SK-N-SH (cell line): ENCODE results near the gene ARID4A.

Experiments used
- EP300 ChIP-seq, 2 experiments: IDR thresholded peaks; 2 replicates each; pipeline versions ENCODE4 v1.4.0 to v1.6.1; 2012; ENCODE audit warnings: borderline replicate concordance in 1 of 2, low read depth in 1 of 2, low read length in 1 of 2
- RCOR1 ChIP-seq: fragments of 150-350 bp; IDR thresholded peaks from 2 replicates; pipeline ENCODE4 v1.6.1; 2017; ENCODE audit warnings: antibody characterized with exemption, low read length
- RFX5 ChIP-seq: IDR thresholded peaks from 2 replicates; pipeline ENCODE4 v1.6.1; 2012; ENCODE audit warnings: mild to moderate bottlenecking, improper control_type of control experiment, low read length
- TF ChIP-seq, protein P1 (sequence below): IDR thresholded peaks from 2 replicates; pipeline ENCODE4 v1.6.1; 2012; ENCODE audit warnings: mild to moderate bottlenecking, low read depth, low read length, moderate library complexity
- TF ChIP-seq, protein P2 (sequence below): fragments of 200-600 bp; sonication (generic); IDR thresholded peaks from 2 replicates; pipeline ENCODE4 v1.6.1; 2017; ENCODE audit warnings: antibody characterized with exemption, mild to moderate bottlenecking, moderate library complexity
- TF ChIP-seq, protein P3 (sequence below): IDR thresholded peaks from 2 replicates; pipeline ENCODE4 v1.4.0; 2012; ENCODE audit warnings: low read depth, borderline replicate concordance
- TF ChIP-seq, protein P4 (sequence below): IDR thresholded peaks from 2 replicates; pipeline ENCODE4 v1.4.0; 2012; ENCODE audit warnings: low read depth

GRCh38 chr14:58376791-58377190, 78.4 kb downstream of the ARID4A start:
- TF ChIP-seq, protein P1, sequence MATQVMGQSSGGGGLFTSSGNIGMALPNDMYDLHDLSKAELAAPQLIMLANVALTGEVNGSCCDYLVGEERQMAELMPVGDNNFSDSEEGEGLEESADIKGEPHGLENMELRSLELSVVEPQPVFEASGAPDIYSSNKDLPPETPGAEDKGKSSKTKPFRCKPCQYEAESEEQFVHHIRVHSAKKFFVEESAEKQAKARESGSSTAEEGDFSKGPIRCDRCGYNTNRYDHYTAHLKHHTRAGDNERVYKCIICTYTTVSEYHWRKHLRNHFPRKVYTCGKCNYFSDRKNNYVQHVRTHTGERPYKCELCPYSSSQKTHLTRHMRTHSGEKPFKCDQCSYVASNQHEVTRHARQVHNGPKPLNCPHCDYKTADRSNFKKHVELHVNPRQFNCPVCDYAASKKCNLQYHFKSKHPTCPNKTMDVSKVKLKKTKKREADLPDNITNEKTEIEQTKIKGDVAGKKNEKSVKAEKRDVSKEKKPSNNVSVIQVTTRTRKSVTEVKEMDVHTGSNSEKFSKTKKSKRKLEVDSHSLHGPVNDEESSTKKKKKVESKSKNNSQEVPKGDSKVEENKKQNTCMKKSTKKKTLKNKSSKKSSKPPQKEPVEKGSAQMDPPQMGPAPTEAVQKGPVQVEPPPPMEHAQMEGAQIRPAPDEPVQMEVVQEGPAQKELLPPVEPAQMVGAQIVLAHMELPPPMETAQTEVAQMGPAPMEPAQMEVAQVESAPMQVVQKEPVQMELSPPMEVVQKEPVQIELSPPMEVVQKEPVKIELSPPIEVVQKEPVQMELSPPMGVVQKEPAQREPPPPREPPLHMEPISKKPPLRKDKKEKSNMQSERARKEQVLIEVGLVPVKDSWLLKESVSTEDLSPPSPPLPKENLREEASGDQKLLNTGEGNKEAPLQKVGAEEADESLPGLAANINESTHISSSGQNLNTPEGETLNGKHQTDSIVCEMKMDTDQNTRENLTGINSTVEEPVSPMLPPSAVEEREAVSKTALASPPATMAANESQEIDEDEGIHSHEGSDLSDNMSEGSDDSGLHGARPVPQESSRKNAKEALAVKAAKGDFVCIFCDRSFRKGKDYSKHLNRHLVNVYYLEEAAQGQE = no peak
- TF ChIP-seq EP300 (IDR thresholded peaks at IDR 0.05; ENCODE audit: borderline replicate concordance in 1 of 2, low read depth in 1 of 2, low read length in 1 of 2) = no peak
- no peak for TF ChIP-seq RCOR1
- TF ChIP-seq, protein P2, sequence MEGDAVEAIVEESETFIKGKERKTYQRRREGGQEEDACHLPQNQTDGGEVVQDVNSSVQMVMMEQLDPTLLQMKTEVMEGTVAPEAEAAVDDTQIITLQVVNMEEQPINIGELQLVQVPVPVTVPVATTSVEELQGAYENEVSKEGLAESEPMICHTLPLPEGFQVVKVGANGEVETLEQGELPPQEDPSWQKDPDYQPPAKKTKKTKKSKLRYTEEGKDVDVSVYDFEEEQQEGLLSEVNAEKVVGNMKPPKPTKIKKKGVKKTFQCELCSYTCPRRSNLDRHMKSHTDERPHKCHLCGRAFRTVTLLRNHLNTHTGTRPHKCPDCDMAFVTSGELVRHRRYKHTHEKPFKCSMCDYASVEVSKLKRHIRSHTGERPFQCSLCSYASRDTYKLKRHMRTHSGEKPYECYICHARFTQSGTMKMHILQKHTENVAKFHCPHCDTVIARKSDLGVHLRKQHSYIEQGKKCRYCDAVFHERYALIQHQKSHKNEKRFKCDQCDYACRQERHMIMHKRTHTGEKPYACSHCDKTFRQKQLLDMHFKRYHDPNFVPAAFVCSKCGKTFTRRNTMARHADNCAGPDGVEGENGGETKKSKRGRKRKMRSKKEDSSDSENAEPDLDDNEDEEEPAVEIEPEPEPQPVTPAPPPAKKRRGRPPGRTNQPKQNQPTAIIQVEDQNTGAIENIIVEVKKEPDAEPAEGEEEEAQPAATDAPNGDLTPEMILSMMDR = no peak
- TF ChIP-seq, protein P3, sequence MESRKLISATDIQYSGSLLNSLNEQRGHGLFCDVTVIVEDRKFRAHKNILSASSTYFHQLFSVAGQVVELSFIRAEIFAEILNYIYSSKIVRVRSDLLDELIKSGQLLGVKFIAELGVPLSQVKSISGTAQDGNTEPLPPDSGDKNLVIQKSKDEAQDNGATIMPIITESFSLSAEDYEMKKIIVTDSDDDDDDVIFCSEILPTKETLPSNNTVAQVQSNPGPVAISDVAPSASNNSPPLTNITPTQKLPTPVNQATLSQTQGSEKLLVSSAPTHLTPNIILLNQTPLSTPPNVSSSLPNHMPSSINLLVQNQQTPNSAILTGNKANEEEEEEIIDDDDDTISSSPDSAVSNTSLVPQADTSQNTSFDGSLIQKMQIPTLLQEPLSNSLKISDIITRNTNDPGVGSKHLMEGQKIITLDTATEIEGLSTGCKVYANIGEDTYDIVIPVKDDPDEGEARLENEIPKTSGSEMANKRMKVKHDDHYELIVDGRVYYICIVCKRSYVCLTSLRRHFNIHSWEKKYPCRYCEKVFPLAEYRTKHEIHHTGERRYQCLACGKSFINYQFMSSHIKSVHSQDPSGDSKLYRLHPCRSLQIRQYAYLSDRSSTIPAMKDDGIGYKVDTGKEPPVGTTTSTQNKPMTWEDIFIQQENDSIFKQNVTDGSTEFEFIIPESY = no peak
- TF ChIP-seq RFX5 = no peak
- TF ChIP-seq, protein P4, sequence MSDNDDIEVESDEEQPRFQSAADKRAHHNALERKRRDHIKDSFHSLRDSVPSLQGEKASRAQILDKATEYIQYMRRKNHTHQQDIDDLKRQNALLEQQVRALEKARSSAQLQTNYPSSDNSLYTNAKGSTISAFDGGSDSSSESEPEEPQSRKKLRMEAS = no peak
